Endothelial cell of umbilical vein (primary cell): ENCODE data around the gene TYW3. TPM values are rescaled to one million over a fixed set of nuclear protein-coding genes. Genes with fewer than 3 reads are reported as not detected.

Experiments
- BruUV-seq: library from RNA; stranded (reverse); fragments of 400-500 nt; replicated peaks from 2 replicates; lab custom pipeline; 2021; lab: Mats Ljungman, UMichigan
- CTCF ChIA-PET: fragments of 300-600, 350-600 bp; sonication (Branson Sonifier 250); formaldehyde crosslinking; loops from one replicate; lab custom pipeline; 2021; ENCODE audit warnings: antibody characterized with exemption, inconsistent platforms; lab: Charles Lee
- POLR2A ChIA-PET: fragments of 300-600, 350-600 bp; sonication (Branson Sonifier 250); formaldehyde crosslinking; loops from one replicate; lab custom pipeline; 2021; ENCODE audit warnings: antibody characterized with exemption, inconsistent platforms; lab: Charles Lee
- DNase-seq: peaks from one replicate; pipeline ENCODE4 v3.0.0-alpha.2; 2011; ENCODE audit warnings: low read depth, low spot score
- FAIRE-seq: peaks from 2 replicates; lab custom pipeline; 2011; peaks lifted over from hg19 to GRCh38; lab: Jason Lieb, UNC
- H2AFZ ChIP-seq: 2 replicates; pipeline ENCODE4 v1.6.0; 2012; ENCODE audit warnings: low read depth, low read length, control low read depth, inconsistent platforms
- H3K27ac ChIP-seq: 2 replicates; pipeline ENCODE4 v1.5.1; 2011; ENCODE audit warnings: low read depth, mild to moderate bottlenecking, control low read depth, low read length, moderate library complexity; ENCODE audit not compliant: insufficient read depth
- H3K27me3 ChIP-seq, 2 experiments: 2 replicates each; pipeline versions ENCODE4 v1.6.0 to v1.6.1; 2011; ENCODE audit warnings: low read length in 2 of 2, mixed read lengths in 1 of 2; ENCODE audit not compliant: control insufficient read depth in 2 of 2, insufficient read depth in 2 of 2
- H3K36me3 ChIP-seq, 2 experiments: 2 replicates in 1 of 2; 3 replicates in 1 of 2; pipeline ENCODE4 v1.5.1; 2011; ENCODE audit warnings: low read length in 2 of 2, mild to moderate bottlenecking in 1 of 2, moderate library complexity in 1 of 2; ENCODE audit not compliant: control insufficient read depth in 2 of 2, insufficient read depth in 2 of 2; ENCODE audit errors: extremely low read depth in 1 of 2
- H3K4me1 ChIP-seq: 3 replicates; pipeline ENCODE4 v1.5.1; 2011; ENCODE audit warnings: mild to moderate bottlenecking, low read length; ENCODE audit not compliant: control insufficient read depth, insufficient read depth; ENCODE audit errors: extremely low read depth
- H3K4me2 ChIP-seq: 2 replicates; pipeline ENCODE4 v1.6.1; 2011; ENCODE audit warnings: low read length, control low read depth, mixed read lengths; ENCODE audit not compliant: insufficient read depth
- H3K4me3 ChIP-seq, 3 experiments: fragments of 200-600 bp in 1 of 3; sonication (generic), shearing (Covaris generic) in 1 of 3; replicated peaks in 1 of 3; 2 replicates each; pipeline ENCODE4 v1.5.1; 2011 to 2016; ENCODE audit warnings: control low read depth in 3 of 3, low read length in 3 of 3, mild to moderate bottlenecking in 2 of 3, inconsistent platforms in 1 of 3, low read depth in 1 of 3, moderate library complexity in 1 of 3; ENCODE audit not compliant: insufficient read depth in 1 of 3
- H3K79me2 ChIP-seq: 2 replicates; pipeline ENCODE4 v1.6.0; 2012; ENCODE audit warnings: low read length, inconsistent platforms; ENCODE audit not compliant: control insufficient read depth, insufficient read depth
- H3K9ac ChIP-seq: replicated peaks from 2 replicates; pipeline ENCODE3; 2011; ENCODE audit warnings: low read length, control low read depth; ENCODE audit not compliant: insufficient read depth; ENCODE audit errors: extremely low read depth
- H3K9me1 ChIP-seq: replicated peaks from 3 replicates; pipeline ENCODE4 v1.6.0; 2011; ENCODE audit warnings: mild to moderate bottlenecking, low read length; ENCODE audit not compliant: control insufficient read depth, insufficient read depth; ENCODE audit errors: extremely low read depth
- H3K9me3 ChIP-seq: replicated peaks from 2 replicates; pipeline ENCODE4 v1.5.1; 2012; ENCODE audit warnings: low read length, inconsistent platforms; ENCODE audit not compliant: control insufficient read depth, insufficient read depth
- H4K20me1 ChIP-seq: replicated peaks from 2 replicates; pipeline ENCODE3; 2011; ENCODE audit warnings: mild to moderate bottlenecking, low read length; ENCODE audit not compliant: control insufficient read depth, insufficient read depth; ENCODE audit errors: extremely low read depth
- EZH2 ChIP-seq: IDR thresholded peaks from 2 replicates; pipeline ENCODE4 v1.6.1; 2012; ENCODE audit warnings: borderline replicate concordance, low read depth, mild to moderate bottlenecking, moderate library complexity, low read length, inconsistent platforms; ENCODE audit not compliant: severe bottlenecking
- FOS ChIP-seq: IDR thresholded peaks from 2 replicates; pipeline ENCODE4 v1.6.1; 2011; ENCODE audit warnings: mild to moderate bottlenecking, low read length, moderate library complexity, borderline replicate concordance; ENCODE audit not compliant: insufficient read depth
- GATA2 ChIP-seq: IDR thresholded peaks from 2 replicates; pipeline ENCODE4 v1.7.0; 2011; ENCODE audit warnings: low read depth, mild to moderate bottlenecking, moderate library complexity, mixed read lengths, low read length; ENCODE audit not compliant: insufficient read length, insufficient read depth
- JUN ChIP-seq: IDR thresholded peaks from 2 replicates; pipeline ENCODE4 v1.6.1; 2011; ENCODE audit warnings: borderline replicate concordance, low read depth; ENCODE audit not compliant: insufficient read length, insufficient read depth
- MYC ChIP-seq: IDR thresholded peaks from one replicate; pipeline ENCODE4 v1.6.1; 2011; ENCODE audit warnings: mild to moderate bottlenecking, low read depth, low read length
- POLR2A ChIP-seq: IDR thresholded peaks from 2 replicates; pipeline ENCODE4 v1.6.1; 2012; ENCODE audit warnings: low read depth, mild to moderate bottlenecking, control low read depth, low read length
- POLR2AphosphoS5 ChIP-seq: IDR thresholded peaks from 2 replicates; pipeline ENCODE4 v1.6.1; 2012; ENCODE audit warnings: low read depth, mild to moderate bottlenecking, control low read depth, low read length, moderate library complexity; ENCODE audit not compliant: insufficient read depth
- dilution Hi-C: fragments of 300-500 bp; cut with MboI; formaldehyde crosslinking; loops from one replicate; pipeline ENCODE4 v1.15.0; 2019; ENCODE audit warnings: low sequenced_read_pairs; ENCODE audit not compliant: extremely low pct_ligation_motif_present
- intact Hi-C: fragments of 100-400 bp; cut with micrococcal nuclease; formaldehyde crosslinking; loops from one replicate; pipeline ENCODE4 v1.10.0; 2022
- polyA plus RNA-seq, 4 experiments: library from polyadenylated mRNA; depleted of rRNA in 3 of 4; stranded (reverse) in 3 of 4; unstranded in 1 of 4; fragments of >200 nt; gene quantifications; 2 replicates each; pipeline versions ENCODE4 v1.2.1 to v1.2.3, GENCODE V29; 2011 to 2012; ENCODE audit warnings: missing spikeins in 1 of 4
- total RNA-seq: library from RNA; stranded (reverse); gene quantifications from 2 replicates; pipeline ENCODE4 v1.2.3, GENCODE V29; 2021
- TF ChIP-seq, protein P1 (sequence below): IDR thresholded peaks from 2 replicates; pipeline ENCODE4 v1.6.1; 2011; ENCODE audit not compliant: insufficient read depth, insufficient read length
- TF ChIP-seq, protein P2 (sequence below), 2 donors: IDR thresholded peaks; 1 replicate in 1 of 2; 2 replicates in 1 of 2; pipeline ENCODE4 v1.5.1; 2011; ENCODE audit warnings: low read length in 2 of 2, mild to moderate bottlenecking in 2 of 2, moderate library complexity in 2 of 2, control low read depth in 1 of 2, inconsistent platforms in 1 of 2, low read depth in 1 of 2; ENCODE audit not compliant: insufficient read depth in 1 of 2; ENCODE audit errors: extremely low read depth in 1 of 2

TYW3 gene
- total and polyA plus RNA-seq, 2 donors (not counting 3 experiments of a cell fraction or from before 2014, with no cell fraction given) = 8.5 to 22.8 TPM

DNA sequence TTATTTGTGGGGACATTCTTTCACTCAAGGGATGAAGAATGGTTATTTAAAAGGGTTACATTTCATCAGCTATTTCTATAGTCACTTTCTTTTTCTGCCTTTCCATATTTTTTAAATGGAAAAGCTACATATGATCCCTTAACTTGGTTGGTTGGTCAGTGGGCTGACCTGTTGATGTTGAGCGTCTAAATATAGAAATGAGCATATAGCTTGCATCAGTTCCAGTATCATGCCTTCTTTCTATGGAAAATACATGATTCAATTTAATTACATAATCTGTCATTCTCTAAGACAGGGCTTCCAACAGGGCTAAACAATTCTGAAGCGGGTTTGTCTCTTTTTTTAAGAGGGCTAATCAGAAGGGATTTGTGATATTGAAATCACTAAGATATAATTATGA lies 40.6 kb downstream of the TYW3 start:
- ChIA-PET POLR2A (no interaction called here), CTCF (interaction anchor here (1.0 to 7.1 kb wide), 4 partner anchors 9 to 428 kb away, joined by 3 to 279 read pairs (median 3); no protein-coding TSS in a partner anchor)
- DNase-seq = no peak
- Histone ChIP-seq H3K36me3 (no peaks in the 10 kb centered on the region), H3K4me2 (no peak overlapping the region), H3K79me2 (no peaks in the 10 kb centered on the region), H3K27ac (no peak overlapping the region), H2AFZ (no peak overlapping the region), H3K4me1 (no peaks in the 10 kb centered on the region), H4K20me1 (no peaks in the 10 kb centered on the region), H3K9ac (no peak overlapping the region), H3K9me1 (no peaks in the 10 kb centered on the region), H3K9me3 (no peaks in the 10 kb centered on the region), H3K27me3 (peaks cover 8 to 44% of the 10 kb centered on the region in 2 experiments), H3K4me3 (no peak overlapping the region)
- intact Hi-C loops (loop anchor here (5.0 kb wide), 1 partner anchor 364 kb away; no protein-coding TSS in a partner anchor), dilution Hi-C loops (no loop called here)
- no TSS peak for BruUV-seq
- FAIRE-seq = no peak
- no peak for TF ChIP-seq GATA2
- TF ChIP-seq JUN = no peak
- TF ChIP-seq, protein P1, sequence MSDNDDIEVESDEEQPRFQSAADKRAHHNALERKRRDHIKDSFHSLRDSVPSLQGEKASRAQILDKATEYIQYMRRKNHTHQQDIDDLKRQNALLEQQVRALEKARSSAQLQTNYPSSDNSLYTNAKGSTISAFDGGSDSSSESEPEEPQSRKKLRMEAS = no peak
- TF ChIP-seq EZH2 = no peak
- TF ChIP-seq FOS = no peak
- TF ChIP-seq, protein P2, sequence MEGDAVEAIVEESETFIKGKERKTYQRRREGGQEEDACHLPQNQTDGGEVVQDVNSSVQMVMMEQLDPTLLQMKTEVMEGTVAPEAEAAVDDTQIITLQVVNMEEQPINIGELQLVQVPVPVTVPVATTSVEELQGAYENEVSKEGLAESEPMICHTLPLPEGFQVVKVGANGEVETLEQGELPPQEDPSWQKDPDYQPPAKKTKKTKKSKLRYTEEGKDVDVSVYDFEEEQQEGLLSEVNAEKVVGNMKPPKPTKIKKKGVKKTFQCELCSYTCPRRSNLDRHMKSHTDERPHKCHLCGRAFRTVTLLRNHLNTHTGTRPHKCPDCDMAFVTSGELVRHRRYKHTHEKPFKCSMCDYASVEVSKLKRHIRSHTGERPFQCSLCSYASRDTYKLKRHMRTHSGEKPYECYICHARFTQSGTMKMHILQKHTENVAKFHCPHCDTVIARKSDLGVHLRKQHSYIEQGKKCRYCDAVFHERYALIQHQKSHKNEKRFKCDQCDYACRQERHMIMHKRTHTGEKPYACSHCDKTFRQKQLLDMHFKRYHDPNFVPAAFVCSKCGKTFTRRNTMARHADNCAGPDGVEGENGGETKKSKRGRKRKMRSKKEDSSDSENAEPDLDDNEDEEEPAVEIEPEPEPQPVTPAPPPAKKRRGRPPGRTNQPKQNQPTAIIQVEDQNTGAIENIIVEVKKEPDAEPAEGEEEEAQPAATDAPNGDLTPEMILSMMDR (IDR thresholded peaks at IDR 0.05; ENCODE audit: extremely low read depth in 1 of 2, insufficient read depth in 1 of 2, low read depth in 1 of 2, low read length in 2 of 2) = no peak
- no peak for TF ChIP-seq POLR2A
- no peak for TF ChIP-seq MYC
- no peak for TF ChIP-seq POLR2AphosphoS5
